GM18858 (cell line): ENCODE results near the gene GFER.
A peak's percentile ranks its signal among the peaks of the same experiment; 100 is the strongest.
"Not testable (repeated sequence)": the region's sequence is repeated elsewhere in the genome, so short reads cannot be mapped to it uniquely, and the experiment has no call there.

ENCODE experiments used
- ATAC-seq: cut with Tn5 transposase; IDR thresholded peaks from one replicate; pipeline ENCODE4 v1.9.1; 2021; ENCODE audit not compliant: unreplicated experiment

GFER gene

GRCh38 chr16:1957434-1958142, 26.4 kb upstream of the GFER start:
- ATAC-seq, result not testable (repeated sequence)

GRCh38 chr16:1958143-1958491, 25.9 kb upstream of the GFER start:
- ATAC-seq, result not testable (repeated sequence)

GRCh38 chr16:1958715-1959268, 25.2 kb upstream of the GFER start:
- ATAC-seq, result no peak

- ATAC-seq, result peak; percentile 54
Observed at GRCh38 chr16:1959269-1960039, 24.5 kb upstream of the GFER start, which contains the start of gene NDUFB10. Gene NDUFB10, plus strand, starts transcription at chr16:1959538. Its CDS starts 87 bp downstream, at chr16:1959625.

DNA sequence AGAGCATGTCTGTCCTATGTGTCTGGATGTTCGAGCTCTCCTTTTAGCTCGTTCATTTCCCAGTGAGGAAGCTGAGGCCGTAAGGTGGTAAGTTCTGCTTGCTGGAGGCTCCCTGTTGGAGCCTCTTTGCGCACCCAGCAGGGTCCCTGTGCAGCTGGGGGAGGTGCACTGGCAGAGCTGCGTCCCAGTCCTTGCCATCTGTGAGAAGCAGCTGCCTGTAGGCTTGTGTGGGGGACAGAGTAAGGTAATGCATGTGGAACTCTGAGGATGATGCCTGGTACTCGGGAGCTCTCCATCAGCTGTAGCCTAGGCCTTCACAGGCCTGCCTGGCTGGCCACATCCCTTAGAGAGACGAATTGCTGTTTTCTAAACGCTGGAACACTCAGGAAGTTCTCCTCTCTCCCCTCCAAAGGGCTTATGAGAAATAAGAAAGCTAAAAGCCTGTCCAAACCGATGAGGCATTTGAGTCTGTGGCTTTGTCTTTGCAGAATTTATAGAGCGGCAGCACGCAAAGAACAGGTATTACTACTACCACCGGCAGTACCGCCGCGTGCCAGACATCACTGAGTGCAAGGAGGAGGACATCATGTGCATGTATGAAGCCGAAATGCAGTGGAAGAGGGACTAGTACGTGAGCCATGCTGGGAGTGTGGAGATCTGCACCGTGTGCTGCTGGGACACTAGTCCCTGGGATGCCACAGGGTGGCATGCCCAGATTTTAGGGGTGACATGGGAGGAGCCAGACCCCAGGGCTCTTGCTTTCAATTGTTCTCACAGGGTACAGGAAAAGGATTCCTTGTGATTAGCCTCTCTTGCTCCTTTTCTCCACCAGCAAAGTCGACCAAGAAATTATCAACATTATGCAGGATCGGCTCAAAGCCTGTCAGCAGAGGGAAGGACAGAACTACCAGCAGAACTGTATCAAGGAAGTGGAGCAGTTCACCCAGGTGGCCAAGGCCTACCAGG, 23.0 kb upstream of the GFER start:
- ATAC-seq, result no peak

- no peak for ATAC-seq
Observed at GRCh38 chr16:1961651-1962067, 22.3 kb upstream of the GFER start.

DNA sequence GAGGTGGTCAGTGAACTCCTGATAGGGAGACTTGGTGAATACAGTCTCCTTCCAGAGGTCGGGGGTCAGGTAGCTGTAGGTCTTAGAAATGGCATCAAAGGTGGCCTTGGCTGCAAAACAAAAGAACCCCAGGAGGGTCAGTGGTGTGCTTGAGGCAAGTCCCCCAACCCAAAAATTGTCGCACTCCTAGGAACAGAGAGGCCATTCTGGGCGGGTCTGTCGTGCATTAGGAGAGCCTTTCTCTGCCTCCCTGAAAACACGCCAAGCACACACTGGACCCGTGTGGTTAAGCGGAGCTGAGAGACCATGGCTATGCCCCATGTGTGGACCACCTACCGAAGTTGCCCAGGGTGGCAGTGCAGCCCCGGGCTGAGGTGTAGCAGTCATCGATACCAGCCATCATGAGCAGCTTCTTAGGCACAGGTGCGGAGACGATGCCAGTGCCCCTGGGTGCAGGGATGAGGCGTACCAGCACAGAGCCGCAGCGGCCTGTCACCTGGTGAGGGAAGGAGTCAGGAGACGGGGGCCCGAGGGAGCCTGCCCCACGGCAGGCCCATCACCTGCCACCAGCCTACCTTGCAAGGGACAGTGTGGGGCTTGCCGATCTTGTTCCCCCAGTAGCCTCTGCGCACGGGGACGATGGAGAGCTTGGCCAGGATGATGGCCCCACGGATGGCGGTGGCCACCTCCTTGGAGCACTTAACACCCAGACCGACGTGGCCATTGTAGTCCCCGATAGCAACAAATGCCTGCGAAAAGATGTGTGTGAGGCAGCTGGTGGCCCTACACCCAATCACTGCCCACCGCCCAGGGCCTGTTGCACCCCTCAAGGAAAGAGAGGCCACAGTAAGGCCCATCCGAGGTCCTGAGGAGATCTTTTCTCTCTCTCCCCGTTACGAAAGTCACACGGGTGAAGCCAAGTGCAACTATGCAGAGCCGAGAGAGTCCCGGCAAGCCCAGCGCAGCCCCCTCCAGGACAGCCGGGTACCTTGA, 21.5 kb upstream of the GFER start:
- not testable (repeated sequence) for ATAC-seq

GRCh38 chr16:1963806-1964505, 20.0 kb upstream of the GFER start:
- ATAC-seq, result no peak

DNA sequence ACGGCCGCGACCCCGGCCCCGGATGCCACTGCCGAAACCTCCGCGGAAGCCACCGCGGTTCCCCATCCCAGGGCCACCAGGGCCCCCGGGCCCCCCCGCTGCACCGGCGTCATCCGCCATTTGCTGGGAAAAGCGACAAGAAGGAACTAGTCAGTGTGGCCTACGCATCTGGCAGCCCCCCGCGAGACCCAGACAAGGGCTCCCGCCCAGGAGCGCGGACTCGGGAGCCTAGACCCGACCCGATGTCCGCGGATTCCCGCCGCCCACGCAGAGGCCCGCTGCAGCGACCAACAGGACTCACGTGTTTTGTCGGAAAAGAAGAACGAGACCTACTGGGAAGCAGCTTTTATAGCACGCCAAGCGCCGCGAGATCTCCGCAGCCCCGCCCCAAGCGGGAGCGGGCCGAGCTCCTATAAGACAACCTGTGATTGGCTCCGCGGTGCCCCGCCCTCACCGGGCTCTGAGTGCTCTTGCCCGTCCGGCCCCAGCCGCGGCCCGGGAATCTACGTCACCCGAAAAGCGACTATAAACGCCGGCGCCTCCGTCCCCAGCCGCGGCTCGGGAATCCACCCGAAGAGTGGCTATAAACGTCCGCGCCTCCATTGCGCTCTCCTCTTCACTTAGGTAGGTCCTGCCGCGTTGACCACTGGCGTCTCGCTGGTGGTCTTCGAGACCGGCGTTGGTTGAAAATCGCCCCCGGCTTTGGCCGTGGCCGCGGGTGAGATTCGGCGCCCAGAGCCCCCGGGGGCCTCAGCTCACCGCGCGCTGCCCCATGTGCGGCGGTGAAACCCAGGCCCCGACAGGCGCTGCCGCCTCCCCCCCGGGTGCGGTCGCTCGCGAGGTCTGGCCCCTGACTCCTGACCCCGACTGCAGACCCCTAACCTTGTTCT, 19.2 kb upstream of the GFER start, which contains the start of gene RPS2:
RPS2 (minus strand) TSS at position 321 of the 890 bp plus-strand sequence; CDS start at position 120, 201 bp downstream.
- ATAC-seq, result peak; percentile 71

- ATAC-seq, result no peak
Observed at GRCh38 chr16:1965396-1966001, 18.5 kb upstream of the GFER start.

- ATAC-seq, result no peak
Observed at GRCh38 chr16:1966460-1966859, 17.5 kb upstream of the GFER start, which contains the start of gene RNF151. Gene RNF151, plus strand, starts transcription at chr16:1966856. Its CDS starts 26 bp downstream, at chr16:1966882.

- ATAC-seq, result no peak
Observed at GRCh38 chr16:1968146-1968953, 15.6 kb upstream of the GFER start.

DNA sequence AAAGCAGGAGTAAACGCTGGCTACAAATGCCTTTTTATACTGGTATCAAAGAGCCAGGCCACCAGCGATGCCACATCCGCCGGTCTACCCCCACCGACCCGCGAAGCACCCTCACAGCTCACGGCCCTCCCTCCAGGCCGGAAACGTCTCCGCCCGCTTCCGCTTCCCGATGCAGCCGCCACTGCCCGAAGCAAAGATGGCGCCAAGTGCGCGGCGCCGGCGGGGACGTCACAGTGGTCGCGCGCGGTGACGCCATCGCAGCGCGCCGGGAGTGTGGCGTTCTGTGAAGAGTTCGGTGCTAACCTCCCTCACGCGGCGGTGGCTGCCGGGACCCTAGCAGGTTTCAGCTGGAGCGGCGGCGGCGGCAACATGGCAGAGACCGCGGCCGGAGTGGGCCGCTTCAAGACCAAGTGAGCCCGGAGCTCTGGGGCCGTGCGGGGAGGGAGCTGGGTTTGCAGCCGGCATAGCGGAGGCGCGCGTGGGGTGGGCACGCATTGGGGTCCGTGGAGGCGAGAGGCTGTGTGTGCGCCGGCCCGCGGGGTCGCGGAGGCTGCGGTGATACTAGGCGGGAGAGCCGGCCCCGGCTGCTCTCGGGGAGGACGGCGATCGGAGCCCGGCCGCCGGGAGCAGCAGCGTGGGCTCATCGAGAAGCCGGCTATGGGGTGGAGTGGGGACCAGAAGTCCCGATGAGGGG, 12.1 kb upstream of the GFER start, which contains the start of gene TBL3:
TBL3 (plus strand) TSS at position 258 of the 694 bp plus-strand sequence; CDS start at position 370, 112 bp downstream.
- peak; percentile 64 for ATAC-seq

GRCh38 chr16:1972490-1972877, 11.5 kb upstream of the GFER start:
- no peak for ATAC-seq

DNA sequence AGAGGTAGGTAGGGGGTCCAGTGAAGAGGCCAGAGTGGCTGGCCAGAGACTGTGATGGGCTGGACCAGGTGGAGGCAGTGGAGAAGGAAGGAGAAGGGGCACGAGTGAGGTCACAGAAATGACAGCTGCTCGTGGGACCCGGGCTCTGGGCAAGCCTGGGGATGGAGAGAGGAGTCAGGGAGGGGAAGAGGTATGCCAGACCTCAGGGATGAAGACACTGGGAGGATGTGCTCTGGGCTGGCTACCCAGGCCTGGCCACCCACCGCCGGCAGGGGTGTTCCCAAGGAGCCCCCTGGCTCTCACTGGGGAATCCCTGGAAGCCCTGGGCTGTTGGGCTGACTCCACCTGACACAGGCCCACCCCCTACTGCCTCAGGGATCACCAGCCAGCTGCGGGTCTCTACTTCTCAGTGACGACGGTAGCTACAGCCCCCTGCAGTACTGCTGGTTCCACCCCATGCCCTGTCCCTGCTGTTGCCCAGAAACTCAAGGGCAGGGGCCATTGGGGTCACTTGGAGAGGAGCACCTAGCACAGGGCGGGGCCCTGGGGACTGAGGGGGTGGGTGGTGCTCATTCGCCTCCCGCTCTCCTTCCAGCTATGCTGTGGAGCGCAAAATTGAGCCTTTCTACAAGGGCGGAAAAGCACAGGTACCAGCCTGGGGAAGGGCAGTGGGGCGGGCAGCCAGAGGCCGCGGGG, 10.4 kb upstream of the GFER start:
- ATAC-seq, result no peak
